ENCODE measurements around the gene CYCS.
A peak's percentile ranks its signal among the peaks of the same experiment; 100 is the strongest.

Gene CYCS

GRCh38 chr7:25149836-25150235 is 24.8 kb upstream of the CYCS start:
- Histone ChIP-seq H3K36me3 (ENCODE audit: control insufficient read depth, insufficient read depth, low read length) (no peaks in the 10 kb centered on the region), H3K4me3 (ENCODE audit: low read length) (no peak overlapping the region), H3K27ac (ENCODE audit: low read length) (no peak overlapping the region), H3K9me3 (ENCODE audit: control insufficient read depth, insufficient read depth, low read length) (no peaks in the 10 kb centered on the region), H3K4me1 (ENCODE audit: control insufficient read depth, insufficient read depth, low read length) (peaks cover 1% of the 10 kb centered on the region; the same call in 1 of the 2 replicates), H3K27me3 (ENCODE audit: control insufficient read depth, insufficient read depth, low read length) (no peaks in the 10 kb centered on the region)
- DNase-seq (ENCODE audit: low read depth, low spot score): peak; percentile 45
- no CpG with 5 or more reads among the region's 1 CpG for WGBS (ENCODE audit: insufficient coverage, insufficient read length)

GRCh38 chr7:25148772-25149575 is 23.9 kb upstream of the CYCS start:
- no CpG with 5 or more reads among the region's 5 CpGs for WGBS (ENCODE audit: insufficient coverage, insufficient read length)
- peaks cover 1% of the 10 kb centered on the region; the same call in 1 of the 2 replicates for H3K4me1 ChIP-seq (ENCODE audit: control insufficient read depth, insufficient read depth, low read length)
- no peaks in the 10 kb centered on the region for H3K9me3 ChIP-seq (ENCODE audit: control insufficient read depth, insufficient read depth, low read length)
- H3K36me3 ChIP-seq (ENCODE audit: control insufficient read depth, insufficient read depth, low read length): no peaks in the 10 kb centered on the region
- no peak overlapping the region for H3K4me3 ChIP-seq (ENCODE audit: low read length)
- no peak for DNase-seq (ENCODE audit: low read depth, low spot score)
- no peaks in the 10 kb centered on the region for H3K27me3 ChIP-seq (ENCODE audit: control insufficient read depth, insufficient read depth, low read length)
- no peak overlapping the region for H3K27ac ChIP-seq (ENCODE audit: low read length)

- Histone ChIP-seq H3K27me3 (ENCODE audit: control insufficient read depth, insufficient read depth, low read length) (no peaks in the 10 kb centered on the region), H3K4me1 (ENCODE audit: control insufficient read depth, insufficient read depth, low read length) (no peaks in the 10 kb centered on the region), H3K27ac (ENCODE audit: low read length) (no peak overlapping the region), H3K4me3 (ENCODE audit: low read length) (no peak overlapping the region), H3K9me3 (ENCODE audit: control insufficient read depth, insufficient read depth, low read length) (no peaks in the 10 kb centered on the region), H3K36me3 (ENCODE audit: control insufficient read depth, insufficient read depth, low read length) (no peaks in the 10 kb centered on the region)
- no peak for DNase-seq (ENCODE audit: low read depth, low spot score)
- no CpG with 5 or more reads among the region's 2 CpGs for WGBS (ENCODE audit: insufficient coverage, insufficient read length)
Observed at GRCh38 chr7:25143763-25144162, 18.7 kb upstream of the CYCS start.

GRCh38 chr7:25139536-25139935 is 14.5 kb upstream of the CYCS start:
- H3K27me3 ChIP-seq (ENCODE audit: control insufficient read depth, insufficient read depth, low read length): no peaks in the 10 kb centered on the region
- no peaks in the 10 kb centered on the region for H3K36me3 ChIP-seq (ENCODE audit: control insufficient read depth, insufficient read depth, low read length)
- no peak for DNase-seq (ENCODE audit: low read depth, low spot score)
- H3K27ac ChIP-seq (ENCODE audit: low read length): no peak overlapping the region
- no CpG with 5 or more reads among the region's 1 CpG for WGBS (ENCODE audit: insufficient coverage, insufficient read length)
- no peaks in the 10 kb centered on the region for H3K9me3 ChIP-seq (ENCODE audit: control insufficient read depth, insufficient read depth, low read length)
- no peaks in the 10 kb centered on the region for H3K4me1 ChIP-seq (ENCODE audit: control insufficient read depth, insufficient read depth, low read length)
- H3K4me3 ChIP-seq (ENCODE audit: low read length): no peak overlapping the region

- Histone ChIP-seq H3K36me3 (ENCODE audit: control insufficient read depth, insufficient read depth, low read length) (no peaks in the 10 kb centered on the region), H3K27me3 (ENCODE audit: control insufficient read depth, insufficient read depth, low read length) (no peaks in the 10 kb centered on the region), H3K9me3 (ENCODE audit: control insufficient read depth, insufficient read depth, low read length) (no peaks in the 10 kb centered on the region), H3K4me1 (ENCODE audit: control insufficient read depth, insufficient read depth, low read length) (no peaks in the 10 kb centered on the region), H3K4me3 (ENCODE audit: low read length) (no peak overlapping the region), H3K27ac (ENCODE audit: low read length) (no peak overlapping the region)
- no peak for DNase-seq (ENCODE audit: low read depth, low spot score)
- WGBS (ENCODE audit: insufficient coverage, insufficient read length): no CpG with 5 or more reads among the region's 1 CpG
Observed at GRCh38 chr7:25134358-25135010, 9.4 kb upstream of the CYCS start.

- no peaks in the 10 kb centered on the region for H3K9me3 ChIP-seq (ENCODE audit: control insufficient read depth, insufficient read depth, low read length)
- no peaks in the 10 kb centered on the region for H3K36me3 ChIP-seq (ENCODE audit: control insufficient read depth, insufficient read depth, low read length)
- no peaks in the 10 kb centered on the region for H3K4me1 ChIP-seq (ENCODE audit: control insufficient read depth, insufficient read depth, low read length)
- DNase-seq (ENCODE audit: low read depth, low spot score): no peak
- no peak overlapping the region for H3K27ac ChIP-seq (ENCODE audit: low read length)
- H3K27me3 ChIP-seq (ENCODE audit: control insufficient read depth, insufficient read depth, low read length): no peaks in the 10 kb centered on the region
- no CpG with 5 or more reads among the region's 1 CpG for WGBS (ENCODE audit: insufficient coverage, insufficient read length)
- H3K4me3 ChIP-seq (ENCODE audit: low read length): no peak overlapping the region
Observed at GRCh38 chr7:25132430-25132829, 7.4 kb upstream of the CYCS start.

GRCh38 chr7:25126751-25127150 is 1.7 kb upstream of the CYCS start:
- peaks cover 6% of the 10 kb centered on the region; the same call in 1 of the 2 replicates for H3K36me3 ChIP-seq (ENCODE audit: control insufficient read depth, insufficient read depth, low read length)
- no peak for DNase-seq (ENCODE audit: low read depth, low spot score)
- no CpG with 5 or more reads among the region's 2 CpGs for WGBS (ENCODE audit: insufficient coverage, insufficient read length)

GRCh38 chr7:25124465-25125136 is 459 bp downstream of the CYCS start:
- DNase-seq (ENCODE audit: low read depth, low spot score): no peak
- WGBS (ENCODE audit: insufficient coverage, insufficient read length): no CpG with 5 or more reads among the region's 32 CpGs
- H3K27ac ChIP-seq (ENCODE audit: low read length): no peak overlapping the region
- no peaks in the 10 kb centered on the region for H3K9me3 ChIP-seq (ENCODE audit: control insufficient read depth, insufficient read depth, low read length)
- H3K27me3 ChIP-seq (ENCODE audit: control insufficient read depth, insufficient read depth, low read length): no peaks in the 10 kb centered on the region
- H3K4me3 ChIP-seq (ENCODE audit: low read length): peak overlapping the region; percentile 87
- peaks cover 14% of the 10 kb centered on the region; the same call in 1 of the 2 replicates for H3K36me3 ChIP-seq (ENCODE audit: control insufficient read depth, insufficient read depth, low read length)
- no peaks in the 10 kb centered on the region for H3K4me1 ChIP-seq (ENCODE audit: control insufficient read depth, insufficient read depth, low read length)

More at GRCh38 chr7:25126751-25127150, 1.7 kb upstream of the CYCS start:
- Histone ChIP-seq H3K4me3 (ENCODE audit: low read length) (no peak overlapping the region), H3K27me3 (ENCODE audit: control insufficient read depth, insufficient read depth, low read length) (no peaks in the 10 kb centered on the region), H3K9me3 (ENCODE audit: control insufficient read depth, insufficient read depth, low read length) (no peaks in the 10 kb centered on the region), H3K4me1 (ENCODE audit: control insufficient read depth, insufficient read depth, low read length) (no peaks in the 10 kb centered on the region), H3K27ac (ENCODE audit: low read length) (no peak overlapping the region)

GRCh38 chr7:25122373-25122772 is 2.7 kb downstream of the CYCS start:
- peaks cover 17% of the 10 kb centered on the region; the same call in 1 of the 2 replicates for H3K36me3 ChIP-seq (ENCODE audit: control insufficient read depth, insufficient read depth, low read length)
- no peaks in the 10 kb centered on the region for H3K27me3 ChIP-seq (ENCODE audit: control insufficient read depth, insufficient read depth, low read length)
- H3K4me1 ChIP-seq (ENCODE audit: control insufficient read depth, insufficient read depth, low read length): no peaks in the 10 kb centered on the region
- H3K4me3 ChIP-seq (ENCODE audit: low read length): no peak overlapping the region
- no peaks in the 10 kb centered on the region for H3K9me3 ChIP-seq (ENCODE audit: control insufficient read depth, insufficient read depth, low read length)
- no peak overlapping the region for H3K27ac ChIP-seq (ENCODE audit: low read length)
- no peak for DNase-seq (ENCODE audit: low read depth, low spot score)

GRCh38 chr7:25121599-25121998 is 3.5 kb downstream of the CYCS start:
- no peak overlapping the region for H3K4me3 ChIP-seq (ENCODE audit: low read length)
- DNase-seq (ENCODE audit: low read depth, low spot score): no peak
- H3K27ac ChIP-seq (ENCODE audit: low read length): no peak overlapping the region
- WGBS (ENCODE audit: insufficient coverage, insufficient read length): no CpG with 5 or more reads among the region's 9 CpGs
- peaks cover 17% of the 10 kb centered on the region; the same call in 1 of the 2 replicates for H3K36me3 ChIP-seq (ENCODE audit: control insufficient read depth, insufficient read depth, low read length)
- H3K9me3 ChIP-seq (ENCODE audit: control insufficient read depth, insufficient read depth, low read length): no peaks in the 10 kb centered on the region
- H3K4me1 ChIP-seq (ENCODE audit: control insufficient read depth, insufficient read depth, low read length): no peaks in the 10 kb centered on the region
- H3K27me3 ChIP-seq (ENCODE audit: control insufficient read depth, insufficient read depth, low read length): no peaks in the 10 kb centered on the region
